ENCODE data around the gene TCF19.
A peak's percentile ranks its signal among the peaks of the same experiment; 100 is the strongest.
"Not testable (repeated sequence)": the region's sequence is repeated elsewhere in the genome, so short reads cannot be mapped to it uniquely, and the experiment has no call there.

The TCF19 gene

GRCh38 chr6:31183287-31183686 lies 24.9 kb downstream of the TCF19 start:
- not testable (repeated sequence) for DNase-seq (ENCODE audit: low read depth)

GRCh38 chr6:31183859-31184258 lies 25.5 kb downstream of the TCF19 start:
- DNase-seq (ENCODE audit: low read depth), result not testable (repeated sequence)

- not testable (repeated sequence) for DNase-seq (ENCODE audit: low read depth)
These were observed 27.3 kb downstream of the TCF19 start for GRCh38 chr6:31185695-31186051.

GRCh38 chr6:31186052-31186734 lies 27.8 kb downstream of the TCF19 start:
- DNase-seq (ENCODE audit: low read depth), result no peak

GRCh38 chr6:31187780-31188194 lies 29.4 kb downstream of the TCF19 start:
- DNase-seq (ENCODE audit: low read depth), result no peak

- DNase-seq (ENCODE audit: low read depth), result not testable (repeated sequence)
These were observed 30.8 kb downstream of the TCF19 start for GRCh38 chr6:31189223-31189622.

- no peak for DNase-seq (ENCODE audit: low read depth)
These were observed 32.1 kb downstream of the TCF19 start for GRCh38 chr6:31190488-31190887.

- DNase-seq (ENCODE audit: low read depth), result peak; percentile 84
These were observed 34.2 kb downstream of the TCF19 start for GRCh38 chr6:31192431-31193105.

- peak; percentile 17 for DNase-seq (ENCODE audit: low read depth)
These were observed 34.8 kb downstream of the TCF19 start for GRCh38 chr6:31193206-31193605.

GRCh38 chr6:31194061-31194834 lies 35.9 kb downstream of the TCF19 start:
- no peak for DNase-seq (ENCODE audit: low read depth)

GRCh38 chr6:31195308-31195979 lies 37.1 kb downstream of the TCF19 start:
- not testable (repeated sequence) for DNase-seq (ENCODE audit: low read depth)

- not testable (repeated sequence) for DNase-seq (ENCODE audit: low read depth)
These were observed 38.0 kb downstream of the TCF19 start for GRCh38 chr6:31196251-31197022.

GRCh38 chr6:31197559-31198305 lies 39.3 kb downstream of the TCF19 start:
- DNase-seq (ENCODE audit: low read depth), result peak; percentile 90

- DNase-seq (ENCODE audit: low read depth), result not testable (repeated sequence)
These were observed 40.7 kb downstream of the TCF19 start for GRCh38 chr6:31199105-31199452.

GRCh38 chr6:31202259-31203166 lies 44.1 kb downstream of the TCF19 start:
- DNase-seq (ENCODE audit: low read depth), result no peak

- peak; percentile 97 for DNase-seq (ENCODE audit: low read depth)
These were observed 45.1 kb downstream of the TCF19 start for GRCh38 chr6:31203345-31203979.

GRCh38 chr6:31204751-31205145 lies 46.4 kb downstream of the TCF19 start:
- DNase-seq (ENCODE audit: low read depth), result peak; percentile 52

GRCh38 chr6:31205638-31206037 lies 47.2 kb downstream of the TCF19 start:
- DNase-seq (ENCODE audit: low read depth), result no peak

GRCh38 chr6:31208506-31208905 lies 50.1 kb downstream of the TCF19 start:
- DNase-seq (ENCODE audit: low read depth), result no peak
